Measurements from ENCODE around the gene ATP6V1B1.

Gene ATP6V1B1

DNA sequence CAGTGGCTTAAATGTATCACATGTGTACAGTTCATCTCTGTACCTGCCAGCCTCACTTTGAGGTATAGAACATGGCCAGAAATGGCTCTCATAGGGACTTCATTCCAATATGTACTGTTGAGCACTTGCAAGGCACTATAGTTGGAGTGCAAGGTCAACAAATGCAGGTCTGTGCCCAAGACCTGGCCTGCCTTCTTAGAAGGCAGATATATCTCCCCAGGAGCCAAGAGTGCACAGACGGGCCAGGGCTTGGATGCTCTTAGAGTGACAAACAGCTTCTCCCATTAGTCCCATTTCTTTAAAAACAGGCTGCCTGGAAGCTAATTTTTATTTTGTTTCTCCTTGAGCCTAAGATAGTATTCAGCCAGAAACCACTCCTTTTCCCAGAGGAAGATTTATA lies 51.7 kb downstream of the ATP6V1B1 start:
- H3K4me1 ChIP-seq (ENCODE audit: control insufficient read depth, low read length) = peaks cover 15% of the 10 kb centered on the region
- H4K20me1 ChIP-seq (ENCODE audit: control insufficient read depth, insufficient read depth, low read depth, low read length) = no peaks in the 10 kb centered on the region
- H3K79me2 ChIP-seq (ENCODE audit: control insufficient read depth, low read length) = peaks cover 13% of the 10 kb centered on the region
- TF ChIP-seq, protein P1, sequence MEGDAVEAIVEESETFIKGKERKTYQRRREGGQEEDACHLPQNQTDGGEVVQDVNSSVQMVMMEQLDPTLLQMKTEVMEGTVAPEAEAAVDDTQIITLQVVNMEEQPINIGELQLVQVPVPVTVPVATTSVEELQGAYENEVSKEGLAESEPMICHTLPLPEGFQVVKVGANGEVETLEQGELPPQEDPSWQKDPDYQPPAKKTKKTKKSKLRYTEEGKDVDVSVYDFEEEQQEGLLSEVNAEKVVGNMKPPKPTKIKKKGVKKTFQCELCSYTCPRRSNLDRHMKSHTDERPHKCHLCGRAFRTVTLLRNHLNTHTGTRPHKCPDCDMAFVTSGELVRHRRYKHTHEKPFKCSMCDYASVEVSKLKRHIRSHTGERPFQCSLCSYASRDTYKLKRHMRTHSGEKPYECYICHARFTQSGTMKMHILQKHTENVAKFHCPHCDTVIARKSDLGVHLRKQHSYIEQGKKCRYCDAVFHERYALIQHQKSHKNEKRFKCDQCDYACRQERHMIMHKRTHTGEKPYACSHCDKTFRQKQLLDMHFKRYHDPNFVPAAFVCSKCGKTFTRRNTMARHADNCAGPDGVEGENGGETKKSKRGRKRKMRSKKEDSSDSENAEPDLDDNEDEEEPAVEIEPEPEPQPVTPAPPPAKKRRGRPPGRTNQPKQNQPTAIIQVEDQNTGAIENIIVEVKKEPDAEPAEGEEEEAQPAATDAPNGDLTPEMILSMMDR (IDR thresholded peaks at IDR 0.05; ENCODE audit: low read depth, low read length, poor library complexity, severe bottlenecking) = no peak
- TF ChIP-seq EZH2phosphoT487 (IDR thresholded peaks at IDR 0.05; ENCODE audit: borderline replicate concordance, low read length) = no peak
- H3K27me3 ChIP-seq (ENCODE audit: control insufficient read depth, low read length) = no peaks in the 10 kb centered on the region
- no peaks in the 10 kb centered on the region for H3K9me2 ChIP-seq (replicated peaks; ENCODE audit: control insufficient read depth, low read length)
- H3K36me3 ChIP-seq (ENCODE audit: control insufficient read depth, low read length) = peaks cover 70% of the 10 kb centered on the region
- H3F3A ChIP-seq (ENCODE audit: control insufficient read depth, insufficient read depth) = no peaks in the 10 kb centered on the region
- H3K9me3 ChIP-seq (ENCODE audit: control insufficient read depth, insufficient read depth, low read length) = no peaks in the 10 kb centered on the region
- no peak overlapping the region for H3K4me3 ChIP-seq (ENCODE audit: low read length)
- H3K4me2 ChIP-seq (ENCODE audit: low read length) = no peak overlapping the region
- H3K27ac ChIP-seq (ENCODE audit: low read depth, low read length) = no peak overlapping the region

DNA sequence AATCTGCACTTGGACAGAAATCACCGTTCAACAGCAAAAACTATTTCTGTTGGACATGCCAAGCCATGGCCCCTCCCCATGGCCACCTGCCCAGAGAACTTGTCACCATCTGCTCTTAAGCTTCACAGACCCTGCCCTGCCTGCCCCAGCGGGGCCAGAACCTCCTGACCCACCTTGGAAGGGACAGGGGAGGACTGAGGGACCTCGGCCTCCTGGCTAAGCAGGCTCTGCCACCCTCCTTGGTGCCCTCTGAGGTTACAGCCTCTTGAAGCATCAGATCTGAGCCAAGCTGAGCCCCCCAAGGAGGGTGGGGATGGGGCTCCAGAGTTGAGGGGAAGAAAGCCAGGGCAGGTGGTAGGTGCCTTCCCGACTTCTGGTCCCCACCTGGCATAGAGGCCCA lies 52.5 kb downstream of the ATP6V1B1 start:
- Histone ChIP-seq H3K36me3 (ENCODE audit: control insufficient read depth, low read length) (peaks cover 75% of the 10 kb centered on the region), H3K4me3 (ENCODE audit: low read length) (no peak overlapping the region)

DNA sequence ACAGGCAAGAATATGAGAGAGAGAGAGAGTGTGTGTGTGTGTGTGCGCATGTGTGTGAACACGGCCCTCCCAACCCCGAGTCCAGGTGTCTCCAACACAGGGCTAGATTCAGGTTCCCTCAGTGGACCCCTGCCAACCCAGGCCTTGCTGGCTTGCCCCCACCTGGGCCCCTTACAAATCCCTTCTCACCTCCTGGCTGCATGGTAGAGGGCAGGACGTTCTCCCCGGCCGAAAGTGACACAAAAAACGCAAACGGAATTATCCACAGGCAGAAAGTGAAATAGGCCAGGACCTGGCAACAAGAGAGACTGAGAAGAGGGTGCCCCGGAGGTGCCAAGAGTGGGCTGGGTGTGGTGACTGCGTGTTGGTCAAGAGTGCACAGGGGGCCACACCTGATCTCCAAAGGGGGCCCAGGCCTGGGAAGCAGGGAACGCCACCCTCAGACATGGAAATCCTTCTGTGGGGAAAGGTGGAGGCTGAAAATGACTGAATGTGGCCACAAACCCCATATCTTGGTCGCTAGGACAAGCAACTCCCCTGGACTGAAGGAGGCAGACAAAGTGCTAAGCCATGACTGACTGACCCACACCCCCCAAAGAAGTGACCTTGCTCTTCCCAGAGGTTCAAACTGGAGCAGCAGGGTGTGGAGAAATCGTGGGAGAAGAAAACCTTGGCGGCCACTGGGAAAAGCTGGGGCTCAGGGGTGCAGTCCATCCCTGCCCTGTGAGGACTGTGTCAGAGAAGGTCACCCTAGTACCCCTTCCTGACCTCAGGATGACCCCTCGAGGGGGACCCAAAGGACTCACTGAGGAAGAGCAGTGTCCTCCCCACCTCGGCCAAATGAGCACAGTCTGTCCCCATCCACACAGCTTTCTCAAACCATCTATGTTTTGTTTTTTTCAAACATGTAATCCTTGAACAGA lies 53.3 kb downstream of the ATP6V1B1 start:
- Histone ChIP-seq H3K27me3 (ENCODE audit: control insufficient read depth, low read length) (no peaks in the 10 kb centered on the region), H3K36me3 (ENCODE audit: control insufficient read depth, low read length) (peaks cover 73% of the 10 kb centered on the region), H3K4me3 (ENCODE audit: low read length) (no peak overlapping the region), H4K20me1 (ENCODE audit: control insufficient read depth, insufficient read depth, low read depth, low read length) (peaks cover 6% of the 10 kb centered on the region), H3K9me2 (replicated peaks; ENCODE audit: control insufficient read depth, low read length) (no peaks in the 10 kb centered on the region), H3K4me2 (ENCODE audit: low read length) (no peak overlapping the region), H3K79me2 (ENCODE audit: control insufficient read depth, low read length) (peaks cover 29% of the 10 kb centered on the region), H3K9me3 (ENCODE audit: control insufficient read depth, insufficient read depth, low read length) (no peaks in the 10 kb centered on the region), H3K4me1 (ENCODE audit: control insufficient read depth, low read length) (peaks cover 28% of the 10 kb centered on the region), H3F3A (ENCODE audit: control insufficient read depth, insufficient read depth) (no peaks in the 10 kb centered on the region), H3K27ac (ENCODE audit: low read depth, low read length) (no peak overlapping the region)
- no peak for TF ChIP-seq EZH2phosphoT487 (IDR thresholded peaks at IDR 0.05; ENCODE audit: borderline replicate concordance, low read length)
- TF ChIP-seq, protein P1 (IDR thresholded peaks at IDR 0.05; ENCODE audit: low read depth, low read length, poor library complexity, severe bottlenecking) = no peak

More for the DNA sequence above, 52.5 kb downstream of the ATP6V1B1 start:
- Histone ChIP-seq H3K4me1 (ENCODE audit: control insufficient read depth, low read length) (peaks cover 20% of the 10 kb centered on the region), H3K27me3 (ENCODE audit: control insufficient read depth, low read length) (no peaks in the 10 kb centered on the region), H3K79me2 (ENCODE audit: control insufficient read depth, low read length) (peaks cover 21% of the 10 kb centered on the region), H3K9me2 (replicated peaks; ENCODE audit: control insufficient read depth, low read length) (no peaks in the 10 kb centered on the region), H3K27ac (ENCODE audit: low read depth, low read length) (no peak overlapping the region), H3K4me2 (ENCODE audit: low read length) (no peak overlapping the region), H4K20me1 (ENCODE audit: control insufficient read depth, insufficient read depth, low read depth, low read length) (no peaks in the 10 kb centered on the region; the same call in 1 of the 2 replicates), H3K9me3 (ENCODE audit: control insufficient read depth, insufficient read depth, low read length) (no peaks in the 10 kb centered on the region), H3F3A (ENCODE audit: control insufficient read depth, insufficient read depth) (no peaks in the 10 kb centered on the region)
- no peak for TF ChIP-seq EZH2phosphoT487 (IDR thresholded peaks at IDR 0.05; ENCODE audit: borderline replicate concordance, low read length)
- TF ChIP-seq, protein P1 (IDR thresholded peaks at IDR 0.05; ENCODE audit: low read depth, low read length, poor library complexity, severe bottlenecking) = no peak

All from DOHH2 (cell line).